ENCODE data around the gene KDM7A. TPM values are rescaled to one million over a fixed set of nuclear protein-coding genes. Genes with fewer than 3 reads are reported as not detected.
"Not testable (repeated sequence)": the region's sequence is repeated elsewhere in the genome, so short reads cannot be mapped to it uniquely, and the experiment has no call there.

KDM7A gene
- total RNA-seq, 1 experiment from 2014 or later: 6.6 TPM

DNA sequence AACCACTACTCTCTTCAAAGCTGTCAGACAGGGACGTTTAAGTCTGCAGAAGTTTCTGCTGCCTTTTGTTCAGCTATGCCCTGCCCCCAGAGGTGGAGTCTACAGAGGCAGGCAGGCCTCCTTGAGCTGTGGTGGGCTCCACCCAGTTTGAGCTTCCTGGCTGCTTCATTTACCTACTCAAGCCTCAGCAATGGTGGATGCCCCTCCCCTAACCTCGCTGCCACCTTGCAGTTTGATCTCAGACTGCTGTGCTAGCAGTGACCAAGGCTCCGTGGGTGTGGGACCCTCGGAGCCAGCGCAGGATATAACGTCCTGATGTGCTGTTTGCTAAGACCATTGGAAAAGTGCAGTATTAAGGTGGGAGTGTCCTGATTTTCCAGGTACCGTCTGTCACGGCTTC lies 68.0 kb downstream of the KDM7A start:
- H2AK5ac ChIP-seq (ENCODE audit: insufficient read length, low read length); H3K4me3 Mint-ChIP-seq; H3K27ac Mint-ChIP-seq; H3K23ac ChIP-seq (ENCODE audit: insufficient read length, low read depth, low read length); H2AFZ ChIP-seq (ENCODE audit: low read length); H3K23me2 ChIP-seq (ENCODE audit: insufficient read length, low read depth, low read length, poor library complexity, severe bottlenecking); H3K4me1 ChIP-seq (ENCODE audit: insufficient read depth, low read length); H3K79me1 ChIP-seq (ENCODE audit: insufficient read depth, low read depth, low read length, poor library complexity, severe bottlenecking); H3K27ac ChIP-seq (ENCODE audit: insufficient read length, low read depth, low read length); H4K8ac ChIP-seq (replicated peaks; ENCODE audit: insufficient read length, low read depth, low read length); H3K9me3 ChIP-seq (ENCODE audit: control insufficient read depth, low read depth, low read length); H4K20me1 ChIP-seq (ENCODE audit: control insufficient read depth, insufficient read depth, insufficient read length); H3K18ac ChIP-seq (ENCODE audit: insufficient read length, low read depth, low read length); H3K27me3 ChIP-seq (ENCODE audit: insufficient read depth, low read length); H3K9ac ChIP-seq (ENCODE audit: extremely low read depth, insufficient read length, low read length); H3T11ph ChIP-seq (ENCODE audit: low read length); H3K14ac ChIP-seq (ENCODE audit: insufficient read depth, low read length); H4K91ac ChIP-seq (ENCODE audit: insufficient read length, low read depth, low read length); H3K4me2 ChIP-seq (ENCODE audit: insufficient read depth, insufficient read length, low read length); H2BK5ac ChIP-seq (ENCODE audit: insufficient read length, low read length); H2BK120ac ChIP-seq (ENCODE audit: low read depth, low read length, poor library complexity, severe bottlenecking); H2BK12ac ChIP-seq (ENCODE audit: insufficient read length, low read depth, low read length); H3K56ac ChIP-seq (ENCODE audit: insufficient read length, low read depth, low read length); H2BK15ac ChIP-seq (ENCODE audit: low read depth, low read length); H4K5ac ChIP-seq (ENCODE audit: insufficient read length, low read depth, low read length); H3K27me3 Mint-ChIP-seq (ENCODE audit: low read depth); H3K4me1 Mint-ChIP-seq; H2BK20ac ChIP-seq (ENCODE audit: low read depth, low read length, poor library complexity, severe bottlenecking); H3K79me2 ChIP-seq (ENCODE audit: insufficient read depth, low read length); DNase-seq; H3K4ac ChIP-seq (ENCODE audit: low read depth, low read length): not testable (repeated sequence)
- Mint-ChIP-seq H3K36me3 (ENCODE audit: insufficient read depth in 1 of 3, low read depth in 3 of 3) (peaks cover 46 to 66% (median 56%) of the 10 kb centered on the region in 3 experiments), H3K9me3 (peaks cover 14 to 30% of the 10 kb centered on the region in 2 experiments; a peak in 4 of 5 replicates)
- WGBS (ENCODE audit: extremely low coverage, insufficient read length, low lambda C conversion rate): no CpG with 5 or more reads among the region's 8 CpGs

Measured in H9 (cell line).